AG04450 (cell line): ENCODE measurements around the gene TLE7. TPM values are rescaled to one million over a fixed set of nuclear protein-coding genes. Genes with fewer than 3 reads are reported as not detected.

Source experiments
- CTCF ChIA-PET: fragments of 300-600, 350-600 bp; formaldehyde crosslinking; extraction: SDS; loops from one replicate; lab custom pipeline; 2022; ENCODE audit warnings: antibody characterized with exemption, inconsistent platforms; lab: Charles Lee
- POLR2A ChIA-PET: fragments of 350-600 bp; formaldehyde crosslinking; extraction: SDS; loops from one replicate; lab custom pipeline; 2021; ENCODE audit warnings: antibody characterized with exemption, inconsistent platforms; lab: Yijun Ruan, JAX
- DNase-seq: peaks from one replicate; pipeline ENCODE4 v3.0.0-alpha.2; 2011; ENCODE audit warnings: low read depth, low spot score
- H3K27ac ChIP-seq: one replicate; pipeline ENCODE4 v1.5.1; 2012; ENCODE audit warnings: low read depth, low read length, control low read depth
- H3K27me3 ChIP-seq: one replicate; pipeline ENCODE4 v1.6.0; 2012; ENCODE audit warnings: low read length; ENCODE audit not compliant: control insufficient read depth, insufficient read depth
- H3K4me3 ChIP-seq: 2 replicates; pipeline ENCODE4 v1.5.1; 2011; ENCODE audit warnings: mild to moderate bottlenecking, low read depth, low read length, control low read depth
- H3K9me3 ChIP-seq: 2 replicates; pipeline ENCODE4 v1.5.1; 2012; ENCODE audit warnings: low read length; ENCODE audit not compliant: control insufficient read depth, insufficient read depth
- polyA plus RNA-seq: library from polyadenylated mRNA; depleted of rRNA; stranded (reverse); fragments of >200 nt; gene quantifications from 2 replicates; pipeline ENCODE4 v1.2.3, GENCODE V29; 2011
- TF ChIP-seq, protein P1 (sequence below): IDR thresholded peaks from 2 replicates; pipeline ENCODE4 v1.5.1; 2011; ENCODE audit warnings: low read depth, low read length, control low read depth, inconsistent platforms

The TLE7 gene
- polyA plus RNA-seq, 1 experiment: not detected

DNA sequence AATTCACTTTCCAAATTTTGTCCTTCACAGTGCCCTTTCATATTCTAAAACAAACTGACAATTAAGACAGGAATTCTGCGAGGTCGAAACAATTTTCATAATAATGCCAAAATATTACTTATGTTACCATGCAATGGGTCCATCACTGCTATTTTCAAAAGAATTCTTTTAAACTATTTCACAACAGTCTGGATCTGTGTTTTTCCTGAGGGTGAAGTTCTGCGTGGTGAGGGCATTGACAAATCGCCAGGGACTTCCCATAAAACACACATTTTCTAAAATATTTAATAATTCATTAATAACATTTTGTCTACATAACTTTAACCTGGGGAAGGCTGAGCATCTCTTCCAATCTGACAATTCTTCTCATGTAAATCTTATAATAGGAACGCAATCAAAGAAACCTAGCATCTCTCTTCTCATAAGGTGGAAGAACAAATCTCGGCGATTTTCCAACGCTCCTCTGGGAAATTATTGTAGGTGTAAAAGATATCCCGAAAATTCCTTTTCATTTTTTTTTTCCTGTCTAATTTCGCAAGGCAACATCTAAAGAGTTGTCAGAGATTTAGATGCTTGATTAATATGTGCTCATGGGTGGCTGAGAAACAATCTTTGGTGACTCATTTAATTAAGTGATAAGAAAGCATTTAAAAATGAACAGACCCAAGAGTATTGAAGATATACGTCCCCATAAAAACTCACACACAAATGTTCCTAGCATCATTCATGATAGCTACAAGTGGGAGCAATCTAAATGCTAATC is 41.9 kb downstream of the TLE7 start:
- TF ChIP-seq, protein P1, sequence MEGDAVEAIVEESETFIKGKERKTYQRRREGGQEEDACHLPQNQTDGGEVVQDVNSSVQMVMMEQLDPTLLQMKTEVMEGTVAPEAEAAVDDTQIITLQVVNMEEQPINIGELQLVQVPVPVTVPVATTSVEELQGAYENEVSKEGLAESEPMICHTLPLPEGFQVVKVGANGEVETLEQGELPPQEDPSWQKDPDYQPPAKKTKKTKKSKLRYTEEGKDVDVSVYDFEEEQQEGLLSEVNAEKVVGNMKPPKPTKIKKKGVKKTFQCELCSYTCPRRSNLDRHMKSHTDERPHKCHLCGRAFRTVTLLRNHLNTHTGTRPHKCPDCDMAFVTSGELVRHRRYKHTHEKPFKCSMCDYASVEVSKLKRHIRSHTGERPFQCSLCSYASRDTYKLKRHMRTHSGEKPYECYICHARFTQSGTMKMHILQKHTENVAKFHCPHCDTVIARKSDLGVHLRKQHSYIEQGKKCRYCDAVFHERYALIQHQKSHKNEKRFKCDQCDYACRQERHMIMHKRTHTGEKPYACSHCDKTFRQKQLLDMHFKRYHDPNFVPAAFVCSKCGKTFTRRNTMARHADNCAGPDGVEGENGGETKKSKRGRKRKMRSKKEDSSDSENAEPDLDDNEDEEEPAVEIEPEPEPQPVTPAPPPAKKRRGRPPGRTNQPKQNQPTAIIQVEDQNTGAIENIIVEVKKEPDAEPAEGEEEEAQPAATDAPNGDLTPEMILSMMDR: no peak
- CTCF ChIA-PET: interaction anchor here (1.0 kb wide), 1 partner anchor 13 kb away, joined by 4 read pairs; no protein-coding TSS in a partner anchor

DNA sequence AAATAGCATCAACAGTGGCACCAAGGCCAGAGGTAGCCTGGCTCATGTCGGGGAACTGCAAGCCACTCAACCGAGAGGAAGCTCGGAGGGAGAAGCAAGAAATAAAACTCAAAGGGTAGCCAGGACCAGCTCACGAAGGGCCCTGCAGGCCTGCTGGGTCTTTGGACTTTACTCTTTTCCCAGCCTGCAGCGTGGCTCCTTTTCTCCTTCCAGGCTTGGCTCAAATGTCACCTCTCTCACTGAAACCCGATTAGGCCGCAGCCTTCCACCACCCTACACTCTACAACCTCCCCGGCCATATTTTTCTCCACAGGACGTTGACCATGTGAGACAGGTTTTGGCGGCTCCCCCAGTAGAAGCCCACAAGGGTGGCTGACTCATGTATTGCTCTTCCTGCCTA is 45.3 kb downstream of the TLE7 start:
- H3K27me3 ChIP-seq: no peaks in the 10 kb centered on the region
- no peak for DNase-seq
- ChIA-PET CTCF (interaction anchor here (1.3 kb wide), 1 partner anchor 16 kb away, joined by 4 read pairs; no protein-coding TSS in a partner anchor), POLR2A (no interaction called here)
- H3K4me3 ChIP-seq: no peak overlapping the region
- no peaks in the 10 kb centered on the region for H3K9me3 ChIP-seq
- TF ChIP-seq, protein P1: no peak
- no peak overlapping the region for H3K27ac ChIP-seq

More for the DNA sequence above, 41.9 kb downstream of the TLE7 start:
- H3K27me3 ChIP-seq: no peaks in the 10 kb centered on the region
- POLR2A ChIA-PET: no interaction called here
- no peak overlapping the region for H3K27ac ChIP-seq
- DNase-seq: no peak
- no peak overlapping the region for H3K4me3 ChIP-seq
- H3K9me3 ChIP-seq: no peaks in the 10 kb centered on the region

DNA sequence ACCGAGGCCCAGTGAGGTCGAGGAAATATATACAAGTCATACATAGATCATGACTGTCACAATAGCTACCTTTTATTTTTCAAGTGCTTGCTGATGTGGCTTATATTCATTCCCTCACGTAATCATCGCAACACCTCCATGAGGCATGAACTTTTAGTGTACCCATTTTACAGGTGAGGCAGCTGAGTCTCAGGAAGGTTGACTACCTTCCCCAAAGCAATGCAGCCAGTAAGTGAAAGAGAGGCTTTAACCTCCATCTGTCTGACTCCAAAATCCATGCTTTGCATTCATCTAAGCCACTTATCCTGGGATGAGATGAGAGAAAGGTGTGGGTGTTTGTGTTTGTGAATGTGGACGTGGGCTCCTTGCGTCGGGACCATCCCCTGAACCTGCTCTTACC is 52.5 kb downstream of the TLE7 start:
- TF ChIP-seq, protein P1: no peak
- Histone ChIP-seq H3K27me3 (no peaks in the 10 kb centered on the region), H3K4me3 (no peak overlapping the region), H3K9me3 (no peaks in the 10 kb centered on the region), H3K27ac (no peak overlapping the region)
- DNase-seq: no peak
- ChIA-PET CTCF (interaction anchor here (0.6 kb wide), 1 partner anchor 23 kb away, joined by 5 read pairs; no protein-coding TSS in a partner anchor), POLR2A (no interaction called here)

DNA sequence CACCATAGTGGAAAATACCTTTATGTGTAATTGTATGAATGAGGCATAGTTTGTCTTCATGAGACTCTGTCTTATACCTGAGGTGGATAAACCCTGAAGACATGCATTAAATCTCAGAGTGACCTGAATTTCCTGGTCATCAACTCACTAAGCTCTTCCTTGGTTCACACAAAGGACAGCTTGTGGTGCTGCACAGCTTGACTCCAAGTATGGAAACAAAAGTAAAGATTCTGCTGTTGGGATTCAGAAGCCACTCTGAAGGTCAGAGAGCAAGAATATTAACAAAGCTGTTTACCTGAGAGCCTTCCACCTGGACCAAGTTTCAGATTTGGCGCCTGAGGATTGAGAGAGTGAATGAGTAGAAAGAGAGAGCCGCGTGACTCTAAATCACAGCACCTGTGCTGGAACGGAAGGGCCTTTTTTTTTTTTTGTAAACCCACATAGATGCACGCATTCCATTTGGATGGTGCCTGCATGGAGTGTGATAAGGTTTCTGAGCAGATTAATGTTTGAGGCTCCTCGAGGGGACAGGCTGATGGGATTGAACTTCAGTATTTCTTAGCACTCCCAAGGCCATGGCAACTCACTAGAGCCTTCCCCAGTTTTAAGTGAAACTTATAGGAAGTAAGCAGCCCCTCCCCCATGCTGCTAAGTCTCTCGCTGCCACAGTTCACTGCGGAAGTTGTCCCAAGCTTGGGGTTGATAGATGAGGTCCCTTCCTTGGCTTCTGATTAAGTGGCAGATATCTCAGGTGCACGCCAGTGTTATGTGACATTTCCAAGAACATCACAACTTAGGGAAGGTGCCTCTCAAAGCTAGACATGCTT is 54.6 kb downstream of the TLE7 start:
- ChIA-PET POLR2A (no interaction called here), CTCF (interaction anchor here (1.1 to 1.3 kb wide), 3 partner anchors 26 to 113 kb away, joined by 3 to 4 read pairs (median 3); no protein-coding TSS in a partner anchor)
- H3K27ac ChIP-seq: no peak overlapping the region
- H3K4me3 ChIP-seq: no peak overlapping the region
- H3K27me3 ChIP-seq: no peaks in the 10 kb centered on the region
- DNase-seq: no peak
- no peaks in the 10 kb centered on the region for H3K9me3 ChIP-seq
- TF ChIP-seq, protein P1: no peak
